DMS79 treated with DMSO at 0.1 percent for 48 hours (cell line): ENCODE results near the gene OPCML.

ENCODE experiments used
- DNase-seq: peaks from one replicate; lab custom pipeline; 2025; lab: John Stamatoyannopoulos, UW

OPCML gene

DNA sequence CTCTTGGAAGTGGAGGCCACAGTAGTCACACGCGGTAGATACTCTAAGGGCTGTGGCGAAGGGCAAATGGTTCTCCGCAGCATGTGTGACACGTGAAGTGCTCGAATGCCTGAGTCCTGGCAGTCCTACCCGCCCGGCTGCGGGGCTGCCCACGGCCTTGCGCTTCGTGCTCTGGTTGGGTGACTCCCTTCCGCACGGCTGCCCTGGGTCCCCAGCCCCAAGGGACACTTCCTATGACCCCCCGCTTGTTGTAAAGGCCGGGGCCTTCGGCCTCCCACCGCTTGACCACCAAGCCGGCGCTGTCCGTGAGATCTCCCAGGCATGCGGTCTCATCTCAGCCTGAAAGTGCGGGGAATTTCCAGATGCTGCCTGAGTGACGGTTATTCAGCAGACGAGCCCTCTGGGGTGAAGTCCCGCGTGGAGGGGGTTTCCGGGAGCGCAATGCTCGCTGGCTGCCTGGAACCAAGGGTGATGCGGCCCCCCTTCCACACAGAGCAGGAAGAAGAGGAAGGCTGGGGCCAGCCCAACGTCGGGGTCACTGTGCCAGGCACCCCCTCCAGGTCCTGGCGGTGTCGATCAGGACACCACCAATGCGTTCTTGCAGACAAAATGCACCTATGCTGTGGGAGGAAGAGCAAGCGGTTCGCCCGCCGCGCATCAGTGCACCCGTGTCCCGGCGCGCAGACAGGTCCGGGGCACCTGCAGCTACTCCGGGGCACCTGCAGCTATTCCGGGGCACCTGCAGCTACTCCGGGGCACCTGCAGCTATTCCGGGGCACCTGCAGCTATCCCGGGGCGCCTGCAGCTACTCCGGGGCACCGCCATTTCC, 171.2 kb downstream of the OPCML start:
- no peak for DNase-seq

DNA sequence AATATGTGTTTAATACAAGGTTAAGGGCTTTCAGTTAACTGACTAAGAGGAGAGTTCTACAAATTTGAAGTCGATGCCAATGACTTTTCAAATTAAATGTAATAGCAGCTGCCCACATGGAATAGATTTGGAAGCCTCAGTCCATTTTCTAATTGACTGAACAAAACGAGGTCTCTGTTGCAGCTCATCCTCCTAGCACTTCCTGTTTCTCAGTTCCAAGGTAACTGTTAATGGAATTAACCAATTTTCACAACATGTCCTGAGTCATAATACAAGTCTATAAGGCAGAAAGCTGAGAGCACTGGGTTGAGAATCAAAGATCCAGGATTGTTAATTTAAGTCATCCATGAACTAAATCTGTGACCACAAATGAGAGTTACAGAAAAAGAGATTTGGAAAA, 177.2 kb downstream of the OPCML start:
- DNase-seq, result no peak

DNA sequence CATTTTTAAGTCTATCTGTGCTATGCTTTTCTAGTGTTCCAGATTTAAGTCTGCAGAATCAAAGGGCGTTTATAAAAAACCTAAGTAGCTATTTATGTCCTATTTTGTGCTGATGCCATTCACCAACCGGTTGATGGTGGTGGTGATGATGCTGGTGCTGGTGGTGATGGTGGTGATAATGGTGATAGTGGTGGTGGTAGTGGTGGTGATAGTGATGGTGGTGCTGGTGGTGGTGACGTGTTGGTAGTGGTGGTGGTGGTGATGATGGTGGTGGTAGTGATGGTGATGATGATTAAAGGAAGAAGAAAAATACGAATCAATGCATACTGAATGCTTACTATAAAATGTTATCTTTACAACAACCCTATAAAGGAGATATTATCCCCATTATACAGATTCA, 178.2 kb downstream of the OPCML start:
- DNase-seq, result no peak

DNA sequence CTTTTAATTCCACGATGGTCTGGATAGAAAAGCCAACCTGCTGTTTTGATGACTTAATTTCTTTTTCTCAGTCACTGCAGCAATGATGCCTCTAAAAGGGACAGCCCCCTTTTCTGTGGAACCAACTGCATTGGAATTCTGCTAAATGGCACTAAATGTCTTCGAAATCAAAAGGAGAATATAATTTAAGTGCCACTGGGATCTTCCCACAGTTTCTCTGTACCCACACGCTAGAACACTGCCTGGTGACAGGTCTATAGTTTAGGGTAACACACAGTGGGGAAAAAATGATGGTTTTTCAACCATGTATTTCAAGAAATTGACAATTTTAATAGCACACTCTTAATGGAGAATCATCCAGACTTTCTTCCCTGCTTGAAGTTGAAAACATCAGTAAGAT, 182.3 kb downstream of the OPCML start:
- DNase-seq, result no peak

DNA sequence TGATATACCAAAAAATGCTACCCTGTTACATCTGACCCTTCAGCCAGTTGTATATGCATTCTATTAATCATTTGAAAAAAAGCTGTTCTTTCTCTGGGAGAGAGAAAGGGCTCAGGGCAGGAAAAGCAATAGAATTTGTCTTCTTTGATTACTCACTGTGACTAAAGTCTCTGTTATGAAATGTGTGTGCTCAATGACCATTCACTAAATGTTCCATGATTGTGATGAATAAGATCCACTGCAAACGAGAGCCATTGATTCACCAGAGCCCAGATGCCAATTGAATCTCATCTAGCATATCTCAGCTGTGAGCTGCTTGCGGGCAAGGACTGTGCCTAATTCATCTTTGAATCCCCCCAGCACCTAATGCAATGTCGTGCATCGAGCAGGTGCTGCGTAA, 184.3 kb downstream of the OPCML start:
- no peak for DNase-seq

DNA sequence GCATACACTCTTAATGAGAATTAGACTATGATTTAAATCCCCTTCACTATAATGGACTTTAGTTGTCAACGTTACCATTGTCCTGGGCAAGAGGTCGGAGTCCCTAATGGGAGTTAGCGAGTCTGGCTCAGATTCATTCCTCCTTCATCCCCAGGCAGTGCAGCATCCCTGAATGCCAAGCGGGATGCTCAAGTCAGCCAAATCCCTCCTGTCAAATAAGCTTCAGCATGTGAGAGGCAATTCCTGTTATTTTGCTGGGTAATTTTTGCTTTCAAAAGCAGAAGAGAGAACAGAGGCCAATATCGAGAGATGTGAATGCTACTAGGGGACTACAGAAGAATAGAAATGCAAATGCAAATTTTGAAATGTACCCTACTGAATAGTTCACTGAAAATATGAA, 186.2 kb downstream of the OPCML start:
- no peak for DNase-seq

DNA sequence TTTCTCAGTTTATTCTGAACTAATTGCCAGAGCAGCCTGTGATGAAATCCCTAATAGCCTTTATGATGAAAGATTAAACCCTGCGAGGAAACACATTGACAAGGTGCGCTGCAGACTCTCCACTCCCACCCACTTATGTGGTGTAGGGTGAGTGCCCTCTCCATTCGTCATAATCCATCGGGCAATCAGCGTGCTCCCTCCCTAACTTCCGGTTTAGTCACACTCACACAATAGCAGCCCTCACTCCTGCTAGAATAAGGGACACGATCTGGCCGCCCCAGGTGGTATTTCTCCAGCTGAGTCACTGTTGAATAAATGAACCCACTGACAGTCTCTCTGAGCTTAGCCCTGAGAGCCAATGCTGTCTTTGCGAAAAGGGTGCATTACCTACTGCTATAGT, 188.3 kb downstream of the OPCML start:
- no peak for DNase-seq

DNA sequence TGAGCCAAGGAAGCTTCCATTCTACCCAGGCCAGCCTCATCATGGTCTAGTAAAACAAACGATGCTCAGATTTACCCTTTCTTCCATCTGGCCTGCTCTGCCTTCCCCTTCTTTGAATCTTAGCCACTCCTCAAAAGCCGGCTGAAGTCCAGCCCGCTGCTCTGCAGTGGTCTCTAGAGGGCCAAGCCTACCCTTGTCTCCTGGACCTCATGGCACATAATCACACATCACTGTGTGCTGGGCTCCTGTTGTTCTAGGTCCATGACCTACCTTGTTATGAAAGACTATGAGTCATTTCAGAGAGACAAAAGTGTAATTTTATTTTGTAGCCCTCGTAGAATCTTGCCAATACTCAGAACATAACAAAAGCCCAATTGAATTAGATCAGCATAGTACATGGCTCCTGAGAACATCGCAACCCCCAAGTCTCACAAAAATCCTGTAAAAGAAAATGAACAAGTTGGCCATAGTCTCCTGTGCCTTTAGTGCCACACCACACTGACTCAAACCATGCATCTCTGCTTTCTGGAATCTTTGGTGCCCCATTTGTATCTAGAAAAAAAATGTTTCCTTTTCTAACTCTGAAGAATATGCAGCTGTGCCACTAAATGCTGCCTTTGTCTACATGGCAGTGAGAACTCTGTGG, 192.7 kb downstream of the OPCML start:
- DNase-seq, result no peak

DNA sequence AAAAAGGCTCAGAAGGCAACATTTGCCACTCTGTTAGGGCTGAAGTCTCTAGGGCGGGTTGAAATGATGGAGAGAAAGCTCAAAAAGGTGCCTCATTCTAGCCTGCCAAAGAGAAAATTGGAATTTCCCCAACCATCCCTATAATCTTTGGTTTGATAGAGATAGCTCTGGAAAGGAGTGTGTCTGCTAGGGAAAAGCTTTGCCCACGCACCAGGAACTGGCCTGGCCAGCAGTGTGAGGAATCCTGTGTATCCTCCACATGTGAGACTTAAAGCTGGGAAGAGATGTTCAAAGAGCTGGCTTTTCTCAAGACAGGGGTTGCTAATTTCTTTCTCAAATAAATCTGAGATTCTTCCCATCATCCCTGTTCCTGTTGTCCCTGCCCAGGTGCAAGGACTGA, 193.7 kb downstream of the OPCML start:
- no peak for DNase-seq

DNA sequence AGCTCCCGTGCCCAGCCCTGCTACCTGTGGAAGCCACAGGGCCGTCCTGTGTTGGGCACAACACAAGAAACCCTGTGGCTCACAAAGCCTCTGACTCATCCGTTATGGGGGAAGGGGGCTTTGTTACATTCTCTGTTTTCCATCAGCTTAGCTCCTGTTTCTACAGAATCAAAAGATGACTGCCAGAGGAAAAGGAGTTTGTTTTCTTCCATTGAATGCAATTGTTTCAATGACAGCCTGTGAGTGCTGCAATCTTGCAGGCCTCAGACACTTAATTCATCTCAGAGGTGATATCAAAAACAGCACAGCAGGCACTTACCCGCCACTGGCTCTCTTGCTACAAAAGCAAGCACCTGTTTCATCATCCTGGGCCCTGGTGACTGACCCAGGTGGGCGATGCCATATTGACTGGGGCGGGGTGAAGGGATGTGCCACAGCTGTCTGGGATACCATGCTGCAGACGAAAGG, 194.3 kb downstream of the OPCML start:
- DNase-seq, result no peak

DNA sequence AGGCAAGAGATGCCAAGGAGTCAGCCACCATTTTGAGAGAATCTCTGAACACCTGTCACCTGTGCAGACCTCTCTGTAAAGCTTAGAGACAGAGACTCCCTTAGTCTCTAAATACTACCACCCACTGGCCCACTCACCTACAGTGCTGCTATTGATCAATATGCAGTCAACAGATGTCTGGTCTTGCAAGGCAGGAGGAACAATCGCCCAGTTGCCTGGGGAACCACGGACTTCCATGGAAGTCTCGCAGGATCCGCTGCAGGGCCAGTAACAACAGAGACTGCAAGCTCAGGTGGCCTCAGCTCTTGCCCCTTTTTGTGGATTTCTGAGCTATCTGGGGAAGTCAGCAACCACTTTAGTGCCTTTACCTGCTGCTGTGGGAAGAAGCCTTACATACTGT, 195.1 kb downstream of the OPCML start:
- DNase-seq, result no peak

DNA sequence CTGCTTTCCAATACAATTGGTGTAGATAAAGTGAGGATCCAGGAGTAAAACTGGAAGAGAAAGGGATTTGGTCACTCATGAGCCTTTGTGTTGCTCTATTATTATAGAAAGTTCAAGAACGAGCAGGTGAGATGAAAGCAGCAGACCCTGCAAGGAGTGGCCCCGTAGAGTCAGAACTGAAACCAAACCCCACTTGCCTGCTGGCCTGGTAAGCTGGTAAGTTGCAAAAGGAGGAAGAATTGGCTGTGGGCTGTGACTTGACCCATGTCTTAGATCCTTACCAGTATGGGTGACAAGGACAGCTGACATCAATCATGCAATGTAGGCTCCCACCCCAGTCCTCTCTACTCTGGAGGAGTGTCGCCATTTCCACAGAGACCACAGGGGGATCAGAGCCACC, 201.3 kb downstream of the OPCML start:
- DNase-seq, result no peak

DNA sequence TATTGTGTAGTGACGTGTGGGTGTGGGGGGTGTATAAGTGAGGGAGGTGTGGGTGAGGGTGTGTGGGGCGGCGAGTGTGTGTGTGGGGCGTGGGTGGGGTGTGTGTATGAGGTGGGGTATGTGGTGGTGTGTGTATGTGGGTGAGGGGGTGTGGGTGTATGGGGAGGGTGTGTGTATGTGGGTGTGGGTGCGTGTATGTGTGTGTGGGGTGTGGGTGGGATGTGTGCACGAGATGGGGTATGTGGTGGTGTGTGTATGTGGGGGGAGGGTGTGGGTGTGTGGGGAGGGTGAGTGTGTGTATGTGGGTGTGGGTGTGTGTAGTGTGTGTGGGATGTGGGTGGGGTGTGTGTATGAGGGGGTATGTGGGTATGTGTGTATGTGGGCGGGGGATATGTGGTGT, 205.5 kb downstream of the OPCML start:
- DNase-seq, result no peak

DNA sequence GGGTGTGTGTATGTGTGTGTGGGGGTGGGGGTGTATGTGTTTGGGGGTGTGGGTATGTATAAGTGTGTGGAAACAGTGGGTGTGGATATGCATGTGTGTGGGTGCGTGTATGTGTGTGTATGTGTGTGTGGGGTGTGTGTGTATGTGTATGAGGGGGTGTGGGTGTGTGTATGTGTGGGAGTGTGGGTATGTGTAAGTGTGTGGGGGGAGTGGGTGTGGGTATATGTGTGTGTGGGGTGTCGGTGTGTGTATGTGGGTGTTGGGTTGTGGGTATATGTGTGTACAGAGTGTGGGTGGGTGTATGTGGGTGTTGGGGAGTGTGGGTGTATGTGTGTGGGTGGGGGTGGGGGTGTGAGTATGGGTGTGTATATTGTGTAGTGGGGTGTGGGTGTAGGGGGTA, 206.0 kb downstream of the OPCML start:
- no peak for DNase-seq

DNA sequence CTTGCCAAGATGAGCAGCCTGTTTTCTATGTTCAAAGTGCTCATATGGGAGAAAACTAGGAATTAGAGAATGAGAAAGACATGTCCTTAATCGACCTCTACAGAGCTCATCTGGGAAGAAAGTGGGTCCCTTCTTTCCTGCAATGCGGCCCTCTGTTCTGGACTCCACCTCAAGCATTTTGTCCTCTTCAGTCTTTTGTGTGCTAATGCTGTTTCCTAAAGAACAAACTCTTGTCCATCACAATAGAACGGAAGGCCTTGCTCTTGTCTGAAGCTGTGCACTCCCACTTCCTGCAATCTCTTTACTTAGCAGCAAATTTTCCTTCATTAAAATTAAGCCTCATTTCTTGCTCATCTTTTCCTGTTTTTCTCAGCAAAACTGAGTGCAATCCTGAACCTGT, 206.6 kb downstream of the OPCML start:
- no peak for DNase-seq

DNA sequence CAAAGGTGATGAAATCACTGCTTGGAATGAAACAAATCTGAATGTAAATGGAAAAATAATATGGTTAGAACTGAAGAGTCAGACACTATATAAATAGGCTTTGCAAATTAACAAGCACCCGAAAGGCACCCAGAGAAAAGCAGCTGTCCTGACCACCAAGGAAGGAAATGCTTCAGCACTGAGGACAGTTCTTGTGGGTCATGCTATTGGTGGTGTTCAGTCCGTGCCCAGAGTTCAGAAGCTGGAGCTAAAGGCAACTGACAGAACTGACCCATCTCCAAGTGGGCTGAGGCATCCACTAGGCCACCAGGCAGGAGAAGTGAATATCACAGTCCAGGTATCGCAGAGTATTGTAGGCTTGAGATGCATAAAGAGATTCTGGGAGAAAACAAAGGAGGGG, 208.9 kb downstream of the OPCML start:
- no peak for DNase-seq

DNA sequence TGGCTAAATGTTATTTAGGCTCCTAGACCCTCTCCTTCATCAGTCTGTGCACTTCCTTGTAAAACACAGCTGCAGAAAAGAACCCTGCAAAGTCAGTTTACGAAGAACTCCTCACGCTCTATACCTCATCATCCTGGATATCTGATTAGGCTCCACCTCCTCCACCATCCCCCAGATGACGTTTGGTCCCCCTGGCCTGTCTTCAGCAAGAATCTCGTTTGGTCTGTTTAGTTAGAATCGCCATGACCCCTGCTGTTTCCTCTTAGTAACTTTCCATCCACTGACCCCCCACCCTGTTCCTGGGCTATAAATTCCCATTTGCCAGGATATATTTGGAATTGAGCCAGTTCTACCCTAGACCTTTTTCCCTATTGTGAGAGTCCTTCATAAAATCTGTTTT, 214.1 kb downstream of the OPCML start:
- DNase-seq, result no peak

DNA sequence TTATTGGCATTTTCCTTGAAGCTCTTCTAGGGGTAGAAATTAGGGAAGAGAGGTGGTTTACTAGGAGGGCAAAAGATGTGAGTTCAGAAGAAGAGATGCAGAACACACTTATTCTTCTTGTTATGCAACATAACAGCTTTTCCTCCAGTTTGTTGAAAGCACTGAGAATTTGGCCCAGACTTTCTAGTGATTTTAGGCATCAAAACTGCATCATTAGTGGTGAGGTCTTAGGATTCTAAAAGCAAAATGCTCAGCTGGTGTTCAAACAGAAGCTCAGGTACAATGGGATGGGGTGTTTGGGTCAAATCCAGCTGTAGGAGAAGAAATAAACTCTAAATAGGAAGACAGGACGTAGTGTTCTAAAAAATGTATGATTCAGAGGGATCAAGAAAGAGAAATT, 221.1 kb downstream of the OPCML start:
- no peak for DNase-seq

DNA sequence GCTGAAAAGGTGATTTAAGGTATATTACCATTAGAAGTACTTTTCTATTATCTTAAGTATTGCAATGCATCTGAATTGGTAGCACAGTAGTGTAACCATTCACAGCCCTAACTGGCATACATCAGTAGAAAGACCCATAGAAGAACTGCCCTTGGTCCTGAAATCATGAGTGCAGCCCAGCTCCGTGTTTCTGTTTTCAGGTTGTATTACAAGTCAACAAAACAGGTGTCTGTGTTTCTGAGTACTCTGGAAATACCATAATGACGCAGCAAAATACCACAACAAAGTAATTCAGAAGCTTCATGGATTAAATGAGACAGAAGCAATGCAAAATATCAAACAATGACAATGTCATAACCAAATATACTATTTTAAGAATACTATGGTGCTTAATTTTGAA, 226.3 kb downstream of the OPCML start:
- DNase-seq, result no peak

DNA sequence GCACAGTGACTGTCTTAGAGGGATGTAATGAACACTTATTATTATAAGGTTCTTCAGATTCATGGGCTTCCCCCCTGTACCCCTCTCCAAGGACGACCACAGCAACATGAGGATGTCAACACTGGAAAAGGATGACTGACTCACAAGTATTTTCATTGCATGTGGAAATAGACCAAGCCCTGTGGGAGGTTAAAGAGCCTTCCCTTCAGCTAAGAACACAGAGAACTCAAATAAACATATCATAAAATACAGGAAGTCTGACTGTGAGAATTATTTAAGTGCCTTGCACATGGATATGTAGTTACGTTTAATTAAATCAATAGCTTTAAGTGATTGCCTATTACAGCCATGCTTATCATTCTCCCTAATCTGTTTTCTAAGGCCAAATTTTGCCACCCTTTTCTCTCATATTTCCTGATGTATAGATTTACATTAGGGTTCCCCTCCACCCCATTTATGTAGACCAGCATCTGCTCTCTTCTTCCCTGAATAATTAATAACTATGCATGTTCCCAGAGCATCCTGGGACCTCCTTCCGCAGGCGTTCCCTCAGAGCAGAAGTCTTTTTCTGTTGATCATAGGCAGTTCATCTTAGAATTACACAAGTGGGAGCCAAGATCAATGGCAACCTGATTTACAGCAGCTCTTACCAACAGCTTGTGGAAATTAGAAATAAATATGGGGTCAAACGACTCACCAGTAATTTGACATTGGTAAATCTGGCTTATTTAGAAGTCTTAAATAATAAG, 226.9 kb downstream of the OPCML start:
- DNase-seq, result no peak

DNA sequence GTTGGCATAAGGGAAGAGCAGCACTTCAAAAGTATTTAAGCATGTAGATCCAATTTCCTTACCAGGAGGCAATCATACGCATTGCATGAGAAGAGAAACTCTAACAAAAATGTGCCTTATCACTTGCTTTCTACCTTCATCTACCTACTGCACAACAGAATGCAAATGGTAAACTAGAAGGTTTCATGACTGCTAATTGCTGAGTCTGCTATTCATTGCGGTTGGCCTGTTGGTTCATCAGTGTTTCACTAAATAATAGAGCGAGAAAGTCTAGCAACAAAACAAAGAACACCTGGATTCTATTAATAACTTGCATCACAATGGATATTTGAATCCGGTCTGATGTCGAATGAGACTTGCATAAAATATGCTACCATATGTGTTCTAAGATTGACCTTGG, 229.0 kb downstream of the OPCML start:
- DNase-seq, result no peak

DNA sequence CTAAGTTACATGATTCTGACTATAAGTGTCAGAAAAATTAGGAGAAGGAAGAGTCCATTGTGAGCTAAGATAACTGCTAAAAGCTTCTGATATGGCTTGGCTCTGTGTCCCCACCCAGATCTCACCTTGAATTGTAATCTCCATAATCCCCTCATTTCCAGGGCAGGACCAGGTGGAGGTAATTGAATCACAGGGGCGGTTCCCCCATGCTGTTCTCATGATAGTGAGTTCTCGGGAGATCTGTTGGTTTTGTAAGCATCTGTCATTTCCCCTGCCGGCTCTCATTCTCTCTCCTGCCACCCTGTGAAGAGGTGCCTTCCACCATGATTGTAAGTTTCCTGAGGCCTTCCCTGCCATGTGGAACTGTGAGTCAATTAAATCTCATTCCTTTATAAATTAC, 230.2 kb downstream of the OPCML start:
- no peak for DNase-seq

DNA sequence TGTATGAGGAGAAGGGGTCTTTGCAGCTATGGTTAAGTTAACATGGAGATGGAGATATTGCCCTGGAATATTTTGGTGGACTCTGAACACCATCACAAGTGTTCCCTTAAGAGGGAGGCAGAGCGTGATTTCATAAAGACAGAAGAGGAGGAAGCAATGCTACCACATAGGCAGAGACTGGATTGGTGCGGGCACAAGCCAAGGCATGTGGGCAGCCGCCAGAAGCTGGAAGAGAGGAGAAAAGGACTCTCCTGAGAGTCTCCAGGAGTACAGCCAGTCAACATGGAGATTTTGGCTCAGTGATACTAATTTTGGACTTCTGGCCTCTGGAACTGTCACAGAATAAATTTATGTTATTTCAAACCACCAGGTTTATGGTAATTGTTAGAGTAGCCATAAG, 231.6 kb downstream of the OPCML start:
- no peak for DNase-seq
